ENCODE measurements around the gene DAZ2.
"Not testable (repeated sequence)": the region's sequence is repeated elsewhere in the genome, so short reads cannot be mapped to it uniquely, and the experiment has no call there.

Gene DAZ2

GRCh38 chrY:23219233-23219632, at the start of gene DAZ2:
Gene DAZ2, plus strand, starts transcription at chrY:23219533. Its CDS starts 208 bp downstream, at chrY:23219741.
- in situ Hi-C loops (cut with MboI; ENCODE audit: low sequenced_read_pairs) = not testable (repeated sequence)

- in situ Hi-C loops (cut with MboI; ENCODE audit: low sequenced_read_pairs) = not testable (repeated sequence)
Observed at GRCh38 chrY:23198908-23199307, 20.4 kb upstream of the DAZ2 start, which contains the start of gene DAZ1. Gene DAZ1, minus strand, starts transcription at chrY:23199008. Its CDS starts 208 bp downstream, at chrY:23198800.

GRCh38 chrY:23207455-23207854, 11.9 kb upstream of the DAZ2 start:
- in situ Hi-C loops (cut with MboI; ENCODE audit: low sequenced_read_pairs) = not testable (repeated sequence)

- in situ Hi-C loops (cut with MboI; ENCODE audit: low sequenced_read_pairs) = not testable (repeated sequence)
Observed at GRCh38 chrY:23209802-23210495, 9.4 kb upstream of the DAZ2 start.

- in situ Hi-C loops (cut with MboI; ENCODE audit: low sequenced_read_pairs) = not testable (repeated sequence)
Observed at GRCh38 chrY:23210681-23211080, 8.7 kb upstream of the DAZ2 start.

All from hTERT RPE-1 (cell line).